H9 (cell line): ENCODE data around the gene ZP1. TPM values are rescaled to one million over a fixed set of nuclear protein-coding genes. Genes with fewer than 3 reads are reported as not detected.
A peak's percentile ranks its signal among the peaks of the same experiment; 100 is the strongest.

Source experiments
- DNase-seq: peaks from one replicate; pipeline ENCODE4 v3.0.0-alpha.2; 2017
- H2AFZ ChIP-seq: one replicate; pipeline ENCODE4 v1.6.1; 2013; ENCODE audit warnings: mild to moderate bottlenecking, low read length, control low read depth, moderate library complexity
- H2AK5ac ChIP-seq: 2 replicates; pipeline ENCODE4 v1.6.1; 2013; ENCODE audit warnings: low read length, control low read depth, mixed read lengths; ENCODE audit not compliant: insufficient read length
- H2BK120ac ChIP-seq: one replicate; pipeline ENCODE4 v1.6.1; 2013; ENCODE audit warnings: low read depth, mild to moderate bottlenecking, low read length, control low read depth, inconsistent platforms; ENCODE audit not compliant: poor library complexity, severe bottlenecking
- H2BK12ac ChIP-seq: 2 replicates; pipeline ENCODE4 v1.6.1; 2013; ENCODE audit warnings: low read length, control low read depth, mixed read lengths, low read depth; ENCODE audit not compliant: insufficient read length
- H2BK15ac ChIP-seq: 2 replicates; pipeline ENCODE4 v1.6.1; 2013; ENCODE audit warnings: low read depth, low read length, control low read depth
- H2BK20ac ChIP-seq: one replicate; pipeline ENCODE4 v1.6.1; 2013; ENCODE audit warnings: low read depth, mild to moderate bottlenecking, low read length, control low read depth, inconsistent platforms; ENCODE audit not compliant: poor library complexity, severe bottlenecking
- H2BK5ac ChIP-seq: 2 replicates; pipeline ENCODE4 v1.6.1; 2013; ENCODE audit warnings: low read length, control low read depth, mixed read lengths; ENCODE audit not compliant: insufficient read length
- H3K14ac ChIP-seq: 2 replicates; pipeline ENCODE4 v1.6.1; 2013; ENCODE audit warnings: low read length, control low read depth; ENCODE audit not compliant: insufficient read depth
- H3K18ac ChIP-seq: 2 replicates; pipeline ENCODE4 v1.6.1; 2013; ENCODE audit warnings: low read depth, mild to moderate bottlenecking, mixed read lengths, low read length, control low read depth; ENCODE audit not compliant: insufficient read length
- H3K23ac ChIP-seq: 2 replicates; pipeline ENCODE4 v1.6.1; 2013; ENCODE audit warnings: low read length, control low read depth, mixed read lengths, low read depth; ENCODE audit not compliant: insufficient read length
- H3K23me2 ChIP-seq: 2 replicates; pipeline ENCODE4 v1.6.1; 2013; ENCODE audit warnings: low read depth, mild to moderate bottlenecking, mixed read lengths, low read length, control low read depth; ENCODE audit not compliant: insufficient read length, poor library complexity, severe bottlenecking
- H3K27ac ChIP-seq: 2 replicates; pipeline ENCODE4 v1.5.1; 2013; ENCODE audit warnings: low read length, control low read depth, mixed read lengths, low read depth; ENCODE audit not compliant: insufficient read length
- H3K27me3 ChIP-seq: 2 replicates; pipeline ENCODE4 v1.6.1; 2013; ENCODE audit warnings: low read length, control low read depth, inconsistent platforms; ENCODE audit not compliant: insufficient read depth
- H3K4ac ChIP-seq: 2 replicates; pipeline ENCODE4 v1.6.1; 2013; ENCODE audit warnings: low read depth, mild to moderate bottlenecking, control low read depth, inconsistent platforms, low read length, moderate library complexity
- H3K4me1 ChIP-seq: 2 replicates; pipeline ENCODE4 v1.6.1; 2013; ENCODE audit warnings: low read length, control low read depth, inconsistent platforms; ENCODE audit not compliant: insufficient read depth
- H3K4me2 ChIP-seq: 2 replicates; pipeline ENCODE4 v1.6.1; 2013; ENCODE audit warnings: low read length, control low read depth, mixed read lengths; ENCODE audit not compliant: insufficient read length, insufficient read depth
- H3K56ac ChIP-seq: 2 replicates; pipeline ENCODE4 v1.6.1; 2013; ENCODE audit warnings: low read depth, mild to moderate bottlenecking, mixed read lengths, low read length, control low read depth; ENCODE audit not compliant: insufficient read length
- H3K79me1 ChIP-seq: 2 replicates; pipeline ENCODE4 v1.6.1; 2013; ENCODE audit warnings: low read depth, mild to moderate bottlenecking, moderate library complexity, low read length, control low read depth, inconsistent platforms; ENCODE audit not compliant: insufficient read depth, poor library complexity, severe bottlenecking
- H3K79me2 ChIP-seq: 2 replicates; pipeline ENCODE4 v1.6.1; 2013; ENCODE audit warnings: low read length, control low read depth, inconsistent platforms; ENCODE audit not compliant: insufficient read depth
- H3K9ac ChIP-seq: 2 replicates; pipeline ENCODE4 v1.6.1; 2013; ENCODE audit warnings: low read length, control low read depth, mixed read lengths; ENCODE audit not compliant: insufficient read length; ENCODE audit errors: extremely low read depth
- H3K9me3 ChIP-seq: one replicate; pipeline ENCODE4 v1.6.1; 2013; ENCODE audit warnings: low read depth, low read length, inconsistent platforms; ENCODE audit not compliant: control insufficient read depth
- H3T11ph ChIP-seq: one replicate; pipeline ENCODE4 v1.6.1; 2013; ENCODE audit warnings: mild to moderate bottlenecking, low read length, control low read depth, inconsistent platforms
- H4K20me1 ChIP-seq: one replicate; pipeline ENCODE4 v1.6.1; 2013; ENCODE audit not compliant: control insufficient read depth, insufficient read length, insufficient read depth
- H4K5ac ChIP-seq: 2 replicates; pipeline ENCODE4 v1.6.1; 2013; ENCODE audit warnings: low read depth, mild to moderate bottlenecking, mixed read lengths, low read length, control low read depth; ENCODE audit not compliant: insufficient read length
- H4K8ac ChIP-seq: replicated peaks from 2 replicates; pipeline ENCODE4 v1.6.1; 2013; ENCODE audit warnings: low read length, control low read depth, mixed read lengths, low read depth; ENCODE audit not compliant: insufficient read length
- H4K91ac ChIP-seq: 2 replicates; pipeline ENCODE4 v1.6.1; 2013; ENCODE audit warnings: low read depth, mild to moderate bottlenecking, moderate library complexity, mixed read lengths, low read length, control low read depth; ENCODE audit not compliant: insufficient read length
- H3K27ac Mint-ChIP-seq, 3 experiments: 2 replicates in 2 of 3; 3 replicates in 1 of 3; pipeline ENCODE4 v1.8.0; 2020 to 2021; ENCODE audit warnings: mixed read lengths in 3 of 3, mild to moderate bottlenecking in 1 of 3, moderate library complexity in 1 of 3
- H3K27me3 Mint-ChIP-seq: 2 replicates; pipeline ENCODE4 v1.8.0; 2021; ENCODE audit warnings: low read depth, mild to moderate bottlenecking, moderate library complexity, mixed read lengths
- H3K36me3 Mint-ChIP-seq, 3 experiments: 2 replicates in 2 of 3; 3 replicates in 1 of 3; pipeline ENCODE4 v1.8.0; 2020 to 2021; ENCODE audit warnings: low read depth in 3 of 3, mixed read lengths in 3 of 3; ENCODE audit not compliant: insufficient read depth in 1 of 3
- H3K4me1 Mint-ChIP-seq, 2 experiments: 2 replicates each; pipeline ENCODE4 v1.8.0; 2020; ENCODE audit warnings: mixed read lengths in 2 of 2
- H3K4me3 Mint-ChIP-seq, 2 experiments: 2 replicates in 1 of 2; 3 replicates in 1 of 2; pipeline ENCODE4 v1.8.0; 2020 to 2021; ENCODE audit warnings: mild to moderate bottlenecking in 2 of 2, mixed read lengths in 2 of 2, moderate library complexity in 1 of 2
- H3K9me3 Mint-ChIP-seq, 2 experiments: 2 replicates in 1 of 2; 3 replicates in 1 of 2; pipeline ENCODE4 v1.8.0; 2020; ENCODE audit warnings: mild to moderate bottlenecking in 2 of 2, mixed read lengths in 2 of 2, moderate library complexity in 1 of 2
- CTCF ChIP-seq: fragments of 200-600 bp; sonication (generic); conservative IDR thresholded peaks from 3 replicates; pipeline ENCODE4 v1.8.0; 2021; ENCODE audit warnings: antibody characterized with exemption, mild to moderate bottlenecking
- WGBS: extraction: QIAGEN DNeasy Blood & Tissue Kit; methylation state at CpG from one replicate; pipeline ENCODE4 v1.1.7; 2013; ENCODE audit warnings: missing lambda C conversion rate, low lambda C conversion rate, mixed read lengths; ENCODE audit not compliant: insufficient read length; ENCODE audit errors: extremely low coverage; 5-methylcytosine and 5-hydroxymethylcytosine counted together
- total RNA-seq: library from RNA; stranded (reverse); gene quantifications from 2 replicates; pipeline ENCODE4 v1.2.1, GENCODE V29; 2021

ZP1 gene
- total RNA-seq, 1 experiment from 2014 or later: not detected

DNA sequence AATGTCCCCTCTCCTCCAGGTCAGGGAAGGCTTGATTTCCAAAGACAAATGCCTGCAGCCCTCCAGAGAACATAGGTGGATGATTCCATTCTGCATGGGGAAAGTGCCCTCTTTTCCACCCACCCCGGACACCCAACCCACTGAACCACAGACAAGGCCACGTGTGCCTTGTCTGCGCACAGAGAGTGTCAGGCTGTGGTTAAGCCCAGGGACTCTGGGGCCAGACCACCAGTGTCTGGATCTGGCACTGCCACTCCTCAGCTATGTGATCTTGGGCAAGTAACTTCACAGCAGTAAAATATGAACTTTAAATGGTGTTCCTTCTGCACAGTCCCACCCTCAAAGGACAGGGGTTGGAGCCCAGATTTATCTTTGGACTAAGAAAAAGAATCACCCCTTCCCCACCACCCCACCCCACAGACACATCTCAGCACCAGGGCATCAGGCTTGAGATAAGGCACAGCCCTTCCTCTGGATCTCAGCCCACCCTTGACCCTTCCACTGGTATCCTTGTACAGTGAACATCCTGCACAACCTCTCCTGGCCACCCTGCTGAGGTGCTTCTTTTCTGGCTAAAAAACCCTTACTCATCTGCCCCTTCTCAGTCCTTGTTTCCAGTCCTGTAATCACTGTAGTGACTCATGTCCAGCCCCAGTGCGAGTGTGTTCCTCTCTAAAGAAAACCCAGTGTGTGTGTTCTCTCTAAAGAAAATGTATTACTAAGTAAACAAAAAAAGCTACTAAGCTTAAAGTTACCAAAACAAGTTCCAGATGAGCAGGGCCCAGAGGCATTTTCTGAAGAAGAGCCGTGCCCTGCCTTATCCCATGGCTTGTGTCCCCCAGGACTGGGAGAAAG is 9.7 kb upstream of the ZP1 start:
- Histone ChIP-seq H2BK20ac (no peak overlapping the region), H3K79me2 (no peaks in the 10 kb centered on the region), H3K4me1 (no peaks in the 10 kb centered on the region; the same call in 1 of the 2 replicates), H3K9ac (no peak overlapping the region), H4K8ac (no peak overlapping the region), H3K23me2 (no peaks in the 10 kb centered on the region), H2AFZ (no peak overlapping the region), H3K4me2 (no peak overlapping the region), H3T11ph (no peak overlapping the region), H3K4ac (no peak overlapping the region), H4K20me1 (no peaks in the 10 kb centered on the region), H3K27ac (no peak overlapping the region), H2BK12ac (no peak overlapping the region), H2BK5ac (no peak overlapping the region), H3K14ac (no peak overlapping the region), H3K27me3 (no peaks in the 10 kb centered on the region), H2BK120ac (no peak overlapping the region), H4K91ac (no peak overlapping the region), H3K56ac (no peak overlapping the region), H2BK15ac (no peak overlapping the region), H3K79me1 (no peaks in the 10 kb centered on the region), H3K9me3 (no peaks in the 10 kb centered on the region), H3K18ac (no peak overlapping the region), H3K23ac (no peak overlapping the region), H2AK5ac (no peak overlapping the region), H4K5ac (no peak overlapping the region)
- Mint-ChIP-seq H3K36me3 (peaks cover 0 to 2% (median 0%) of the 10 kb centered on the region in 3 experiments; a peak in 3 of 7 replicates), H3K4me1 (no peaks in the 10 kb centered on the region), H3K27ac (peak overlapping the region in 1 of 3 experiments; percentile 85; a peak in 2 of 7 replicates), H3K27me3 (peaks cover 2% of the 10 kb centered on the region; the same call in 1 of the 2 replicates), H3K4me3 (no peak overlapping the region), H3K9me3 (no peaks in the 10 kb centered on the region)
- no peak for DNase-seq
- WGBS: no CpG with 5 or more reads among the region's 5 CpGs
- no peak for TF ChIP-seq CTCF
